ENCODE results near the gene PSKH1. TPM values are rescaled to one million over a fixed set of nuclear protein-coding genes. Genes with fewer than 3 reads are reported as not detected.

Gene PSKH1
- polyA plus RNA-seq, 1 donor (not counting 4 experiments of a cell fraction or from before 2014, with no cell fraction given): 10.7 TPM

DNA sequence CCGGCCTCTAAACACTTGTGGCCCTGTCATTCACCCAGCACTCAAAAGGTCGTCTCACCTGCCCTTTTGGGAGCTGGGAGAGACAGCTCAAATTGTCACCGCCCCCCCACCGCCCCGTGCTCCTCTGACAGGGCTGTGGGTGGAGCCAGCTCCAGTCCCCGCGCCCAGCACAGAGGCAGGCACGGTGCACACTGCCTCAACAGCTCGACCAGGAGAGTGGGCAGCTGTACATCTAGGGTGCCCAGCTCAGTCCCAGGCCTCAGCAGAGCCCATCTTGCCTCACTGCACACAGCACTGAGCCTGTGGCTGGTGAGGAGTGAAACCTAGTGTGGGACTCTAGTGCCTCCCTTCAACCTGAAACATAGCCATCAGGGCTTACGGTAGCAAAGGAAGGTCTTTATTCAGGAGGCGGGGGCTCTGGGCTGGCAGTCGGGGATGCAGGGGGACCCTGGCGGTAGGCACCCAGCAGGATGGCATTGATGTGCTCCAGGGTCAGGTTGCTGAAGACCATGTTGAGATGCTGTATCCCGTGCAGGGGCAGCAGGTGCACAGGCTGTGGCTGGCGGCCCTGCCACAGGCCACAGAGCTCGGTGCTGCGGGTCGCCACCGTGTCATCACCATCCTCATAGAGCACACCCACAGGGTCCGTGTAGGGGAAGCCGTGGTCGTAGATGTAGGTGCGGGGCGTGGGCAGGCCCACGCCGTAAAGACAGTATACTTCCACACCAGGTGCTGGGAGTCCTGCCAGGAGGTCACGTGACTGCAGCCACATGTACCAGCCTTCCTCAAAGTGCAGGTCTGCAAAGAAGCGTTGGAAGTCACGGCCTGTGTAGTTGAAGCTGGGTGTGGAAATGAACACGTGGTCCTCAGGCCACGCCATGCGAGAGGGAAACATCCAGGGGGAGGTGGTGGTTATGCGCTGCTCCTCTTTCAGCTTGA, 46.7 kb downstream of the PSKH1 start:
- Histone ChIP-seq H3K9ac (ENCODE audit: control insufficient read depth, extremely low read depth, insufficient read depth, low read length) (no peak overlapping the region), H3K4me3 (ENCODE audit: control insufficient read depth in 2 of 3, extremely low read depth in 1 of 3, insufficient read depth in 2 of 3, low read depth in 1 of 3, low read length in 3 of 3) (no peak overlapping the region), H3K27ac (ENCODE audit: control insufficient read depth, insufficient read depth, low read length) (no peak overlapping the region), H3K27me3 (ENCODE audit: control insufficient read depth, extremely low read depth, insufficient read depth, low read length) (no peaks in the 10 kb centered on the region), H4K20me1 (ENCODE audit: control insufficient read depth, extremely low read depth, insufficient read depth, low read length) (no peaks in the 10 kb centered on the region), H3K4me2 (ENCODE audit: control insufficient read depth, extremely low read depth, insufficient read depth, low read depth, low read length) (no peak overlapping the region), H3K4me1 (ENCODE audit: control insufficient read depth, extremely low read depth, insufficient read depth, low read length) (peaks cover 14% of the 10 kb centered on the region), H3K79me2 (ENCODE audit: control insufficient read depth, insufficient read depth, low read length) (peaks cover 10% of the 10 kb centered on the region), H3K9me1 (ENCODE audit: control insufficient read depth, extremely low read depth, insufficient read depth, low read length) (peaks cover 3% of the 10 kb centered on the region), H2AFZ (ENCODE audit: control insufficient read depth, low read length) (no peak overlapping the region), H3K9me3 (ENCODE audit: control insufficient read depth, low read depth, low read length) (no peaks in the 10 kb centered on the region), H3K36me3 (ENCODE audit: control insufficient read depth in 2 of 2, extremely low read depth in 1 of 2, insufficient read depth in 2 of 2, low read length in 2 of 2) (peaks cover 29 to 34% of the 10 kb centered on the region in 2 experiments)
- DNase-seq (ENCODE audit: low read depth, low spot score) (no peak), FAIRE-seq (no peak)
- dilution Hi-C loops (cut with MboI; ENCODE audit: extremely low pct_ligation_motif_present, low sequenced_read_pairs): no loop called here
- no peak for TF ChIP-seq CTCF (optimal IDR thresholded peaks at IDR 0.05 in 1 of 3, IDR thresholded peaks at IDR 0.05 in 1 of 3, conservative IDR thresholded peaks at IDR 0.05 in 1 of 3; ENCODE audit: extremely low read depth in 1 of 3, insufficient read depth in 2 of 3, low read length in 3 of 3)
- TF ChIP-seq EZH2 (IDR thresholded peaks at IDR 0.05; ENCODE audit: low read length): no peak

DNA sequence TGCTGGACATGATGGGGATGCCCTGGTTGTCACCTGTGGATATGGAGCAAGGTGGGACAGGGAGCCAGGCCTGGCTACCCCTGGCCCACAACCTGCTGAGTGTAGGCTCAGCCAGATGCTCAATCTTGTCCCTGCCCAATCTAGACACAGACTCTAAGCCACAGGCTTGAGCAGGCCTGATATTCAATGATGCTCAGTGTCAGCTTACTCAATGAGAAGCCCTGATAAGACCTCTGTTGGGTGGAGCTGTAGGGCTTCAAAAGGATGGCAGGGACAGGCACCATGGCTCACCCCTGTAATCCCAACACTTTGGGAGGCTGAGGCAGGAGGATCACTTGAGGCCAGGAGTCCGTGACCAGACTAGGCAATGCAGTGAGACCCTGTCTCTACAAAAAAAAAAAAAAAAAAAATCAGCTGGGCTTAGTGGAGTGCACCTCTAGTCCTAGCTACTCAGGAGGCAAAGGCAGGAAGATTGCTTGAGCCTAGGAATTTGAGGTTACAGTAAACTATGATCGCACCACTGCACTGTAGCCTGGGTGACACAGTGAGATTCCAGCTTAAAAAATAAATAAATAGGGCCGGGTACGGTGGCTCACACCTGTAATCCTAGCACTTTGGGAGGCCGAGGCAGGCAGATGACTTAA, 47.5 kb downstream of the PSKH1 start:
- TF ChIP-seq EZH2 (IDR thresholded peaks at IDR 0.05; ENCODE audit: low read length) (no peak), CTCF (optimal IDR thresholded peaks at IDR 0.05 in 1 of 3, IDR thresholded peaks at IDR 0.05 in 1 of 3, conservative IDR thresholded peaks at IDR 0.05 in 1 of 3; ENCODE audit: extremely low read depth in 1 of 3, insufficient read depth in 2 of 3, low read length in 3 of 3) (no peak)
- Histone ChIP-seq H3K9me3 (ENCODE audit: control insufficient read depth, low read depth, low read length) (no peaks in the 10 kb centered on the region), H3K4me3 (ENCODE audit: control insufficient read depth in 2 of 3, extremely low read depth in 1 of 3, insufficient read depth in 2 of 3, low read depth in 1 of 3, low read length in 3 of 3) (no peak overlapping the region), H4K20me1 (ENCODE audit: control insufficient read depth, extremely low read depth, insufficient read depth, low read length) (peaks cover 3% of the 10 kb centered on the region), H3K9me1 (ENCODE audit: control insufficient read depth, extremely low read depth, insufficient read depth, low read length) (peaks cover 3% of the 10 kb centered on the region), H3K9ac (ENCODE audit: control insufficient read depth, extremely low read depth, insufficient read depth, low read length) (no peak overlapping the region), H3K4me1 (ENCODE audit: control insufficient read depth, extremely low read depth, insufficient read depth, low read length) (peaks cover 7% of the 10 kb centered on the region), H3K36me3 (ENCODE audit: control insufficient read depth in 2 of 2, extremely low read depth in 1 of 2, insufficient read depth in 2 of 2, low read length in 2 of 2) (peaks cover 33 to 42% of the 10 kb centered on the region in 2 experiments), H3K4me2 (ENCODE audit: control insufficient read depth, extremely low read depth, insufficient read depth, low read depth, low read length) (no peak overlapping the region), H3K79me2 (ENCODE audit: control insufficient read depth, insufficient read depth, low read length) (peaks cover 8% of the 10 kb centered on the region), H3K27me3 (ENCODE audit: control insufficient read depth, extremely low read depth, insufficient read depth, low read length) (no peaks in the 10 kb centered on the region), H3K27ac (ENCODE audit: control insufficient read depth, insufficient read depth, low read length) (no peak overlapping the region), H2AFZ (ENCODE audit: control insufficient read depth, low read length) (no peak overlapping the region)
- DNase-seq (ENCODE audit: low read depth, low spot score) (no peak), FAIRE-seq (no peak)
- dilution Hi-C loops (cut with MboI; ENCODE audit: extremely low pct_ligation_motif_present, low sequenced_read_pairs): no loop called here

Measured in keratinocyte (primary cell).